ENCODE measurements around the gene MAGI3. TPM values are rescaled to one million over a fixed set of nuclear protein-coding genes. Genes with fewer than 3 reads are reported as not detected.
A peak's percentile ranks its signal among the peaks of the same experiment; 100 is the strongest.

MAGI3 gene
- polyA plus RNA-seq, 2 of the 4 experiments (the other 2 are of a cell fraction): 3.8 to 7.9 TPM

DNA sequence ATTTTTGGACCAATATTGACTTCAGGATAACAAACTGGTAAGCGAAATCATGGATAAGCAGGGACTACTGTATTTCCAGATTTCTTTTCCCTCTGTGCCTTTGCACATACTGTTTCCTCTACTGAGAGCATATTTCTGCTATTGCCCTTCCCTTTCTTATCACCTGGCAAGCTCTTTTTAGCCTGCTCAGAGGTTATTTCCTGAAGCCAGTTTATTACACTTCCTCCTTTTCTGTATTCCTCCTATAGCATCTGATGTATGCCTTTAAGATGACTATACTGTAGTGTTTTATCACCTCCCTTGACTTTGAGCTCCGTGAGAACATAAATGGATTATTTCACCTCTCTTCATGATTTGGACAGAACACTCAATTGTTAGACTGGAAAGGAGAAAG lies 49.0 kb downstream of the MAGI3 start:
- WGBS (ENCODE audit: missing lambda C conversion rate): 48% methylated on average over 2 of the region's 2 CpGs
- ChIA-PET POLR2A (no interaction called here), CTCF (interaction anchor here (0.9 kb wide), 1 partner anchor 14 kb away, joined by 3 read pairs; no protein-coding TSS in a partner anchor)
- Histone ChIP-seq H3K9me3 (peaks cover 5% of the 10 kb centered on the region), H3K4me3 (no peak overlapping the region), H3K4me1 (peaks cover 60% of the 10 kb centered on the region), H3K4me2 (peak overlapping the region; percentile 73), H3K27ac (peak overlapping the region; percentile 56 to 61)
- FAIRE-seq: no peak
- no peak for TF ChIP-seq CTCF (IDR thresholded peaks at IDR 0.05)
- TF ChIP-seq NR3C1 (IDR thresholded peaks at IDR 0.05): no peak
- no peak for TF ChIP-seq FOSB (CRISPR knock-in tag; IDR thresholded peaks at IDR 0.05)
- no peak for TF ChIP-seq ESRRA (IDR thresholded peaks at IDR 0.05; ENCODE audit: borderline replicate concordance, low read length)
- TF ChIP-seq GATA3 (IDR thresholded peaks at IDR 0.05; ENCODE audit: borderline replicate concordance): no peak
- TF ChIP-seq EHMT2 (IDR thresholded peaks at IDR 0.05; ENCODE audit: low read depth): no peak
- no peak for TF ChIP-seq SREBF2 (IDR thresholded peaks at IDR 0.05)
- no peak for TF ChIP-seq JUNB (IDR thresholded peaks at IDR 0.05)
- TF ChIP-seq PBX3 (IDR thresholded peaks at IDR 0.05): no peak
- TF ChIP-seq ZC3H11A (IDR thresholded peaks at IDR 0.05): no peak
- no peak for TF ChIP-seq POLR2A (IDR thresholded peaks at IDR 0.05; ENCODE audit: low read length)
- TF ChIP-seq SMC3 (IDR thresholded peaks at IDR 0.05): no peak
- TF ChIP-seq RAD21 (conservative IDR thresholded peaks at IDR 0.05 in 1 of 2, IDR thresholded peaks at IDR 0.05 in 1 of 2): no peak
- TF ChIP-seq HES2 (IDR thresholded peaks at IDR 0.05): no peak
- no peak for TF ChIP-seq RCOR1 (IDR thresholded peaks at IDR 0.05; ENCODE audit: low read depth, low read length)
- no peak; a peak in 2 of 6 replicates for ATAC-seq
- DNase-seq (ENCODE audit: low read depth in 1 of 2, low spot score in 1 of 2): no peak

- DNase-seq (ENCODE audit: low read depth in 1 of 2, low spot score in 1 of 2) (no peak), FAIRE-seq (no peak), ATAC-seq (no peak)
- ChIA-PET CTCF (interaction anchor here (1.2 to 1.5 kb wide), 2 partner anchors 11 to 301 kb away, joined by 3 to 6 read pairs; no protein-coding TSS in a partner anchor), POLR2A (no interaction called here)
- no peak overlapping the region for H3K27ac ChIP-seq
- H3K4me1 ChIP-seq: peaks cover 34% of the 10 kb centered on the region
- H3K9me3 ChIP-seq: peaks cover 11% of the 10 kb centered on the region
- H3K4me2 ChIP-seq: no peak overlapping the region
- TF ChIP-seq NFE2L2 (conservative IDR thresholded peaks at IDR 0.05; ENCODE audit: low read length) (no peak), HDAC2 (IDR thresholded peaks at IDR 0.05) (no peak), POLR2AphosphoS2 (conservative IDR thresholded peaks at IDR 0.05; ENCODE audit: low read length) (no peak), ESRRA (IDR thresholded peaks at IDR 0.05; ENCODE audit: borderline replicate concordance, low read length) (no peak), MYC (IDR thresholded peaks at IDR 0.05; ENCODE audit: borderline replicate concordance, low read length) (no peak), ZFP36 (IDR thresholded peaks at IDR 0.05; ENCODE audit: borderline replicate concordance, partially characterized antibody) (no peak), BHLHE40 (IDR thresholded peaks at IDR 0.05; ENCODE audit: low read depth, low read length) (no peak), HES2 (IDR thresholded peaks at IDR 0.05) (no peak), RFX5 (IDR thresholded peaks at IDR 0.05) (no peak), FOSL2 (IDR thresholded peaks at IDR 0.05) (no peak), FOSL2 (CRISPR knock-in tag; IDR thresholded peaks at IDR 0.05) (no peak)
- TF ChIP-seq, protein P1, sequence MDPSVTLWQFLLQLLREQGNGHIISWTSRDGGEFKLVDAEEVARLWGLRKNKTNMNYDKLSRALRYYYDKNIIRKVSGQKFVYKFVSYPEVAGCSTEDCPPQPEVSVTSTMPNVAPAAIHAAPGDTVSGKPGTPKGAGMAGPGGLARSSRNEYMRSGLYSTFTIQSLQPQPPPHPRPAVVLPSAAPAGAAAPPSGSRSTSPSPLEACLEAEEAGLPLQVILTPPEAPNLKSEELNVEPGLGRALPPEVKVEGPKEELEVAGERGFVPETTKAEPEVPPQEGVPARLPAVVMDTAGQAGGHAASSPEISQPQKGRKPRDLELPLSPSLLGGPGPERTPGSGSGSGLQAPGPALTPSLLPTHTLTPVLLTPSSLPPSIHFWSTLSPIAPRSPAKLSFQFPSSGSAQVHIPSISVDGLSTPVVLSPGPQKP (IDR thresholded peaks at IDR 0.05; ENCODE audit: low read depth, low read length): no peak
- TF ChIP-seq, protein P2, sequence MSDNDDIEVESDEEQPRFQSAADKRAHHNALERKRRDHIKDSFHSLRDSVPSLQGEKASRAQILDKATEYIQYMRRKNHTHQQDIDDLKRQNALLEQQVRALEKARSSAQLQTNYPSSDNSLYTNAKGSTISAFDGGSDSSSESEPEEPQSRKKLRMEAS (IDR thresholded peaks at IDR 0.05): no peak
- H3K4me3 ChIP-seq: no peak overlapping the region
- WGBS (ENCODE audit: missing lambda C conversion rate): 92% methylated on average over 2 of the region's 2 CpGs
Measured at GRCh38 chr1:113442131-113442530, 51.8 kb downstream of the MAGI3 start.

Data from A549 (cell line).